Measurements from ENCODE around the gene ANKRD11.

Gene ANKRD11

DNA sequence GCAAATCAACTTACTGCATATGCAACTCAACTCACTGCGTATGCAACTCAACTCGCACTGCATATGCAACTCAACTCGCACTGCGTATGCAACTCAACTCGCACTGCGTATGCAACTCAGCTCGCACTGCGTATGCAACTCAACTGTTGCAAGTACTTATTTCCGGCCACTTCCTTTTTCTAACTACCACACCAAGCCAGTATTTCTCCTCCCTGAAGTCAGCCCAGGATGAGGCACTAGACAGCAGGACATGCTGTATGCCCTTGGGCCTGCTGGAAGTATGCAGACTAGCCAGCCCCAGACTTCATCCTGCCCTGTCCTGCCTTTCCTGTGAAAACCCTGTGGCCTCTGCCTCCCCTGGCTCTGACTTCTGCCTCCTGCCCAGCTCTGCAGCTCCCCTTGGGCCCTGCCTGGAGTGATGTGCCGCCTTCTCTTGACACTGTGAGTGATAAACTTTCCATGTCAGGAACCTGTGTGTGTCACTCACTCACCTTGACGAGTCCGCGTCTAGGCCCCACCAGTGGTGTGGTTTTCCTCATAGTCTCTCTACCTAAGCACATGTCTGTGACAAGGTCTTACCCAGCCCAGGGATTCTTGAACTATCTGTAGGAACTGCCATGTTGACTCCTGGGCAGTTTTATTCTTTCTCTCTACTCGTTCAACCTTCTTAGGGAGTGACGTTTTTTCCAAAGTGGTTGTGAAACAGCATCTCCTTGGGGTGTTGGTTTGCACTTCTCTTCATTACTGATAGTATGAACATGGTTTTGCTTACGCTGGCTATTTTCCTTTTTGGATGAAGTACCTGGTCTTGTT, 256.5 kb downstream of the ANKRD11 start:
- DNase-seq (ENCODE audit: extremely low spot score, insufficient read length, low read depth): no peak
- FAIRE-seq: no peak

DNA sequence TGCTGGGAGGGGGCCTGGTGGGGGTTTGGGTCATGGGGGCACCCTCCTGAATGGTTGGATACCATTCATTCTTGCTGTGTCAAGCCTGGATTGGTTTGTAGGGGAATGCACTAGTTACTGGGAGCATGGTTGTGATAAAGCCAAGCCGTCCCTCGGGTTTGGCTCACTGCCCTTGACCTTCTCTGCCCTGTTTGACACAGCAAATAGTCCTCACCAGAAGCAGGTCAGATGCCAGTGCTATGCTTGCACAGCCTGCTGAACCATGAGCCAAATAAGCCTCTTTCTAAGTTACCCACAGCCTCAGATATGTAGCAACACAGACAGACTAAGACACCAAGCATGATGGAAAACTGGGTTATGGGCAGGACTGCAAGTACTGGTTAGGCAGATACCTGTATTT, 258.3 kb downstream of the ANKRD11 start:
- FAIRE-seq (no peak), DNase-seq (ENCODE audit: extremely low spot score, insufficient read length, low read depth) (no peak)

DNA sequence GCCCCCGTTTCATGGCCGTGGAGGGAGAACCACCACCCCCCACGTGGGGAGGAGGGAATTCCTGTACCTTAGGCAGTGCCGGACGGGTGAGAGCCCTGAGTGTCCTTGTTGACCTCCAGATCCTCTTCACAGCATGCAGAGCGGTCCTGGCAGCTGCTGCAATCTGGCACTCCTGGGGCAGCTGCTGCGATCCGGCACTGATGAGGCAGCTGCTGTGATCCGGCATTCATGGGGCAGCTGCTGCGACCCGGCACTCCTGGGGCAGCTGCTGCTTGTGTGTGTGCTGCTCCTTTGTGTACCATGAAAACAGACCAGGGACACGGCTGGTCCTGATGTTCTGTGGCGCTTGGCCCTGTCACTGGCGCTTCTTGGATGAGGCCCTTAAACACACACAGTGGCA, 260.1 kb downstream of the ANKRD11 start:
- DNase-seq (ENCODE audit: extremely low spot score, insufficient read length, low read depth): no peak

DNA sequence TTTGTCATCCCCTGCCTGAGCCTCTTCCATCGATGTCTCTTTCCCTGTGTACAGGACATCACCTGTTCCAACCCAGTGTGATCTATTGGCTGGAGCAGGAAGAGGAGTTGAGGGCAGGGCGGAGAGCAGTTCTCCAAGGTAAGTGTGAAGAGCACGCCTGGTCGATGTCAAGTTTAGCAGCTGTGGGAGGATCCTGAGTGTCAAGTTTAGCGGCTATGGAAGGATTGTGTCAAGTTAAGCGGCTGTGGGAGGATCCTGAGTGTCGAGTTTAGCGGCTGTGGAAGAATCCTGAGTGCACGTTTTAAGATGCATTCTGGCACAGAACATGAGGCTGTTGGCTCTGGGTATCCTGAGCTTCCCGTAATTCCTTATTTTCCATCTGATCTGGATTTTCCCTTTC, 265.7 kb downstream of the ANKRD11 start:
- FAIRE-seq: no peak

More for the DNA sequence above, 260.1 kb downstream of the ANKRD11 start:
- FAIRE-seq: no peak

DNA sequence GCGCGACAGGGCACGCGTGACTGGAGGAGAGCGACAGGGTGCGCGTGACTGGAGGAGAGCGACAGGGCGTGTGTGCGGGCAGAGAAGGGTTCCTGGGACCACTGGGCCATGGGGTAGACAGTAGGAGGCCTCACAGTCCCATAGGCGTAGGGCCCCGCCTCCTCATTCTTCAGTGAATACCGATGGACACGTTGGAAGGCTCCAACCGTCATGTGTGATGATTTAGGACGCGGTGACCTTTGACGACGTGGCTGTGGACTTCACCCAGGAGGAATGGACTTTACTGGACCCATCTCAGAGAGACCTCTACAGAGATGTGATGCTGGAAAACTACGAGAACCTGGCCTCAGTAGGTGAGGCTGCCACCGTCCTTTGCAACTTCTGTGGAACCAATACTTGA, 267.4 kb downstream of the ANKRD11 start:
- FAIRE-seq: no peak
- DNase-seq (ENCODE audit: extremely low spot score, insufficient read length, low read depth): no peak

More for the DNA sequence above, 265.7 kb downstream of the ANKRD11 start:
- no peak for DNase-seq (ENCODE audit: extremely low spot score, insufficient read length, low read depth)

DNA sequence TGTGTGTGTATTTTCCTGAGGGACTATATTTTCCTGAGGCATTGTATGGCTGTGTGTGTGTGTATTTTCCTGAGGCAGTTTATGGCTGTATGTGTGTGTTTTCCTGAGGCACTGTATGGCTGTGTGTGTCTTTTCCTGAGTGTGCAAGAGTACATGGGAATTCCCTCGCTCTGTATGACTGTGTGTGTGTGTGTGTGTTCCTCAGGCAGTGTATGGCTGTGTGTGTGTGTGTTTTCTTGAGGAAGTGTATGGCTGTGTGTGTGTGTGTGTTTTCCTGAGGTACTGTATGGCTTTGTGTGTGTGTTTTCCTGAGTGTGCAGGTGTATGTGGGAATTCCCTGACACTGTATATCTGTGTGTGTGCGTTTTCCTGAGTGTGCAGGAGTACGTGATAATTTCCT, 268.8 kb downstream of the ANKRD11 start:
- no peak for DNase-seq (ENCODE audit: extremely low spot score, insufficient read length, low read depth)
- no peak for FAIRE-seq

DNA sequence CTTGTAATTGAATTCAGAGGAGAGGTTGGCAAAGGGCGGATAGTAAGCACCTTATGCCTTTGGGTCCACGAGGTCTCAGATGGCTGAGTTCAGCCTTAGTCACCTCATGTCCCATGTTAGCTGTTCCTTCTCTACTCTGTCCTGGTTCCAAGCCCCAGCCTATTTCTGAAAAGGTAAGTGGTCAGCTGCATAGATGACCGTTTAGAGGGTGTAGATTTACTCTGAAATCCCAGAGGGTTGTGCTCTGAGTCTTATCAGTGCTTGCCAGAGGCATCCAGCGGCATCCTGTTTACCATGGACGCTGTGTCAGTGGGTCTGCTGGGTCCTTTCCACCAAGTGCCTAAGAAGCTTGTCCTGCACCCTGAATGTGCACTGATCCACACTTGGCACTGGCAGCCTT, 271.0 kb downstream of the ANKRD11 start:
- FAIRE-seq: no peak
- DNase-seq (ENCODE audit: extremely low spot score, insufficient read length, low read depth): no peak
